ENCODE data around the gene TBX6. TPM values are rescaled to one million over a fixed set of nuclear protein-coding genes. Genes with fewer than 3 reads are reported as not detected.

The TBX6 gene
- total RNA-seq, 1 donor, result 0.10 TPM

DNA sequence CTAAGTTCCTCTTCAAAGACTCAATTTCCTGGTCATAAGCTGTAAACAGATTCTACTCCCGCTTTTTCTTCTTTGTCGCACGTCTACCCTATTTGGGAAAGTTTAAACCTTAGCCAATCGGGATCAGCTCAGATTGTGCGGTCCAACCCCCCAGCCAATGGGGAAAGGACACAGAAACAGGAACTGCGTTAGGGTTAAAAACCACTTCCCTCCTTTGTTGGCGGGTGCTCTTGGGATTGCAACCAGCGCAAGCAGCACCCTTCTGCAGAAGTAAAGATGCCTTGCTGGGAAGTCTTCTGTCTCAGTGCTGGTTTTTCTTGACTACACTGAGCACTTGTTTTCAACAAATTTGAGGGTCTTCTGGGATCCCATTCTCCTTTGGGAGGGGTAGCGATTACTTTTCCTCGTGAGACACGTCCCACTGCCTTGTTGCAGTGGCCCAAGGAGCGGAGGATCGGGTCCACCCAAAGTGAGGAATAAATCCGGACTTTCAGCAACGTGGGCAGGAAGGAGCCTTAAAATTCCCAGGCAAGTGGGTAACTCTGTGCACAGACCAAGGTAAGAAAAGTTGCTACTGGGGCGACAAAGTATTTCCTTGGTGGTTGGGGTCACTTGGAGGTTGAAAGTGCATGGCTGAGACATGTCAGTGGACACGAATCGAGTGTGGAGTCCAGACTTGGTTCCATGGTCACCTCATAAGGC lies 5.3 kb upstream of the TBX6 start:
- Histone ChIP-seq H3K4me1 (ENCODE audit: insufficient read depth, low read length) (peaks cover 39% of the 10 kb centered on the region), H3K27me3 (ENCODE audit: insufficient read depth, low read length) (no peaks in the 10 kb centered on the region), H3K9me3 (ENCODE audit: low read depth, low read length) (peaks cover 28% of the 10 kb centered on the region), H3K4me3 (ENCODE audit: low read length) (no peak overlapping the region)

DNA sequence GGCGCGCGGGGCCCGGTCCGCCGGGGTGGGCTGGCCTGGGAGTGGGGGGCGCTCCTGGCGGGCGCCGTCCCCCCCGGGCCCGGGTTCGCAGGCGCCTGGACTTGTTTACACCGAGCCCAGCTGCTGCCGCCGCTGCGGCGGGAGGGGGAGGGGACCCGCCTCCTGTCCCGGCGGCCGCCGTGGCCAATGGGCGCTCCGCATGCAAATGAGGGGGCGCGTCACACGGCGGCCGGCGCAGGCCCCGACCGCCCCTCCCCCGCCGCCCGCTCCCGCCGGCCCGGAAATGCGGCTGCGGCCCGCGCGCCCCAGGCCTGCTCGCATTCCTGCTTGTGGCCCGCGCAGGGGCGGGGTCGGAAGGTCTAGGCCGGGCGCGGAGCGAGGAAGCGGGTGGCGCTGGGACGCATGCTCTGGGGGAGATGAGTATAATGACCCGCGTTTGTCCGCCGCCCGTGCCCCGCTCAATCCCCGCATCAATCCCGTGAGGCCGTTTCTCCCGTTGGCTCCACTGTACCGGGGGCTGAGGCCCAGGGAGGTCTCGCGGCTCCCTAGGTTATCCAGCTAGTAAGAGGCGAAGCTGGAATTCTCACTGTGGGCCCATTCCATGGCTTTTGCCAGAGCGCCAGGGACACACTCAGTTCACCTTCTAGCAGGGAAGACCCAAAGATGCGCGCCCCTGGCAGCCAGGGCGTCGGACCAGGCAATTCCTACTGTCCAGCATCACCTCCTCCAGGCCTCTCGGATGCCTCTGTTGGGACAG lies 4.6 kb upstream of the TBX6 start, which contains the start of gene YPEL3:
Gene YPEL3, minus strand, starts transcription at position 109 of the 757 bp plus-strand sequence. CDS start 731 bp downstream, outside the sequence.
- Histone ChIP-seq H3K9me3 (ENCODE audit: low read depth, low read length) (peaks cover 28% of the 10 kb centered on the region), H3K4me3 (ENCODE audit: low read length) (peak within 1 kb of the TSS; percentile 74), H3K4me1 (ENCODE audit: insufficient read depth, low read length) (peaks cover 44% of the 10 kb centered on the region), H3K27me3 (ENCODE audit: insufficient read depth, low read length) (no peaks in the 10 kb centered on the region)

DNA sequence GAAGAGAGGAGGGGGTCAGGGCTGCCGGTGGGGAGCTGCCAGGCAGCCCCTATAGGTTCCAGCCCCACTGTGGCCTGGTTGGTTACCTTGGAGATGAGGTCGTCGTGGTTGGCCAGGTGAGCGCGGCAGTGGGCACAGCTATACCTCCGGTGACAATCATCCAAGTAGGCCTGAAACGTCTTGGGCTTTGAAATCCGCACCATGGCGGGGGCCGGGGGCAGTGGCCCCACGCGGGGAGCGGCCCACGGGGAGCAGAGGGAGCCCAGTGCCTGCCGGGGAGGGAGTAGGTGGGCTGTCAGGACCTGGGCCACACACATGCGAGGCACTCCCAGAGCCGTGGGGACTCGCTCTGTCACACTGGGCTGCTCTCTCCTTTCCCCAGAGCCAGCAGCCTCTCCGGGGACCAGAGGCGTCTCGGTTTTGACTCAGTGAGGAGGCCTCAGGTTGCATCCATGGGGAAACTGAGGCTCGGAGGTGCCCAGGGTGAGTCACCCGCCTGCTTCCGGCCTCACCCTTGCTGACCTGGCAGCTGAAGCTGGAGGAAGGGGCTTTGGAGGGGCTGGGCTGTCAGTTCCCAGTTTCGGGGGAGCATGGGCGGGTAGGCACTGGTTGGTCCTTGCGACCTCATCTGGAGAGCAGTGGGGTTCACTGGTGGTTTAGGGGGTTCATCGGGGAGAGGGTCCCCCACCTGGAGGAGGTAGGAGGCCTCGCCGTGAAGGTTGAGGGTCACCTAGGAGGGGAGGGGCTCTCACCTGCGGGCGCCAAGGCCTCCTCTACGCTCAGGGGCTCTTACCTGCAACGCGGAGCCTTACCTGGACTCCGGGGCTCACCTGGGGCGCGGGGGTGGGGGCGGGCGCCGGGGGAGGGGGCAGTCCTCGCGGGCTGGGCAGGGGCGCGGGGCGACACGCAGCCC lies 3.7 kb upstream of the TBX6 start:
- Histone ChIP-seq H3K4me1 (ENCODE audit: insufficient read depth, low read length) (peaks cover 53% of the 10 kb centered on the region), H3K27me3 (ENCODE audit: insufficient read depth, low read length) (no peaks in the 10 kb centered on the region), H3K9me3 (ENCODE audit: low read depth, low read length) (peaks cover 26% of the 10 kb centered on the region), H3K4me3 (ENCODE audit: low read length) (peak overlapping the region; percentile 74)

DNA sequence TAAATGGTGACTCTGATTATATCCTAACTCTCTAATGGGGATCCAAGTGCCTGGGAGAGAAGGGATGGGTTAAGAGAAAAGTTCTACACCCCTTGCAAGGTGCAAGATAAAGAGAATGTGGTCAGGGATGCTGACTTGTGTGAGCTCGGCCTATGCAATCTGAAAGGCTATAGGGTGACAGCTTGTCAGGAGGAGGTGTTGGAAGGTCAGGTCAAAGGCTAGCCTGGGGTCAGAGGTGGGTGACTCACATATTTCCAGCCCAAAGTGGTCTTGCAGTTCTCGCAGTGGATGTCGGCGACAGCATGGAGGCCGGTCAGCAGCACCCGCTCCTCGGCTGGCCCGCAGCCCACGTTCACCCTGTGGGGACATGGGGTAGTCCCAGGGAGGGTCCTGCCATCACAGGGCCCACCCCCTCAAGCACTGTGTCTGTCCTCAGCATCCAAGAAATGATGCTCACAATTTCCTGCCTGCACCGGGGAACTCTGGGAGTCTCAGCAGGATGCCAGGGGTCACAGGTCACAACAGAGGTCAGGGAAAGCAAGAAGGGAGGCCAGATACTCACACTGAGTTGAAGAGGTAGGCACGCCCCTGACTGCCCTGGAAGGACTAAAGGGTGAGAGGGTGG lies 2.9 kb upstream of the TBX6 start:
- H3K27me3 ChIP-seq (ENCODE audit: insufficient read depth, low read length), result no peaks in the 10 kb centered on the region
- peaks cover 22% of the 10 kb centered on the region for H3K9me3 ChIP-seq (ENCODE audit: low read depth, low read length)
- H3K4me3 ChIP-seq (ENCODE audit: low read length), result peak overlapping the region; percentile 74
- peaks cover 61% of the 10 kb centered on the region for H3K4me1 ChIP-seq (ENCODE audit: insufficient read depth, low read length)

DNA sequence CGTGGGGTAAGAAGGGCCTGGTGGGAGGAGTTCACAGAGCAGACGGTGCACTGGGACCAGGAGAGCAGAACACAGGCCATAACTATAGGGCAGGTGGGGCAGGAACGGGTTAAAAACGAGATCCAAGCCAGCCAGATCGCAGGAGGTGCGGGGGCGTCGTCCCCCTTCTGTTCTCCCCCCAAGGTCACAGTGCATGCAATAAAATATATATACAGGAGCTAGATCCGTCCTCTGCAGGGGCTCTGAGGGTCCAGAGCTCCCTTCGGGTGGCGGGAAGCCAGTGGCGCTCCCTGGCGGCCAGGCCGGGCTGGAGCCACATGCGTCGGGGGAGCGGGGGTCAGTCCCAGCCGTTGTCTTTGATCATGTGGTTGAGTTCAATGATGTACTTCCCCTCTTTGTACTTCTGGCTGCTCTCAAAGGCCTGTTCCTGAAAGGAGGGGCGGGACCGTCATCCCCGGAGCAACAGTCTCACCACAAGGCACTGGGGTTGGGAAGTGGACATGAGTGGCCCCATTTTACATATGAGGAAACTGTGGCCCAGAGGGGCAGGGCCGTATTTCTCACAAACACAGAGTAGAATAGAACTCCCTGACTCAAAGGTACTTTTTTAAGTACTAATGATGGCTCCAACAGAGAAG lies 768 bp upstream of the TBX6 start:
- Histone ChIP-seq H3K27me3 (ENCODE audit: insufficient read depth, low read length) (no peaks in the 10 kb centered on the region), H3K4me3 (ENCODE audit: low read length) (peak overlapping the region; percentile 37), H3K9me3 (ENCODE audit: low read depth, low read length) (peaks cover 9% of the 10 kb centered on the region), H3K4me1 (ENCODE audit: insufficient read depth, low read length) (peaks cover 79% of the 10 kb centered on the region)

DNA sequence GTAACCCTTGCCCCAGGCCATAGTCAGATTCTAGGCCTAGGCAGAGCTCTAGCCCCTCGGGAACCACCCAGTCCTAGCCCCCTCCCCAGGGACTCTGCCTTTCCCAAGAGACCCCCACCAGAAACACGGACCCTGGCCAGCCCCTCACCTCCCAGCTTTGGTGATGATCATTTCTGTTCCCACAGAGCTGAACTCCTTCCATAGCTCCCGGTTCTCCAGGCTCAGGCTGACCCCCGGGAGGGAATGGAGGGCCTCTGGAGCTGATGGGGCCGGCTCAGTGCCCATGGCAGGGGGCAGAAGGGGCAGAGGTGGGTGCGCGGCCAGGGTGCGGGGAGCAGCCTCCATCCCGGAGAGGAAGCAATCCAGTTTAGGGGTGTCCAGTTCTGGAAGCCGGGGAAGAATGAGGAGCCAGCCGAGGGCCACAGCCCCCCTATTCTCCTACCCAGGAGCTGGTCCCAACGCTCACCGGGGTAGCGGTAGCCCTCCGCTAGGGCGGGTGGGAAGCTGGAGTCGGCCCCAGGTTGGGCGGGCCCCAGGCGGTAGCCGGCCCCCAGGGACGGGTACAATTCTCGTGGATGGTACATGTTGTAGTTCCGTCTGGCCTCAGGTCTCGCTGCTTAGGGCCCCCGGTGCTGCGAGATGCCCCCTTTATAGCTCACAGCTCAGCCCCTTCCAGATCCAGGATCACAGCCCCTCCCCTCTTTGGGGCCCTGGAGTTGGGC lies 953 bp downstream of the TBX6 start:
- peaks cover 89% of the 10 kb centered on the region for H3K4me1 ChIP-seq (ENCODE audit: insufficient read depth, low read length)
- no peaks in the 10 kb centered on the region for H3K27me3 ChIP-seq (ENCODE audit: insufficient read depth, low read length)
- H3K4me3 ChIP-seq (ENCODE audit: low read length), result no peak overlapping the region
- no peaks in the 10 kb centered on the region for H3K9me3 ChIP-seq (ENCODE audit: low read depth, low read length)

DNA sequence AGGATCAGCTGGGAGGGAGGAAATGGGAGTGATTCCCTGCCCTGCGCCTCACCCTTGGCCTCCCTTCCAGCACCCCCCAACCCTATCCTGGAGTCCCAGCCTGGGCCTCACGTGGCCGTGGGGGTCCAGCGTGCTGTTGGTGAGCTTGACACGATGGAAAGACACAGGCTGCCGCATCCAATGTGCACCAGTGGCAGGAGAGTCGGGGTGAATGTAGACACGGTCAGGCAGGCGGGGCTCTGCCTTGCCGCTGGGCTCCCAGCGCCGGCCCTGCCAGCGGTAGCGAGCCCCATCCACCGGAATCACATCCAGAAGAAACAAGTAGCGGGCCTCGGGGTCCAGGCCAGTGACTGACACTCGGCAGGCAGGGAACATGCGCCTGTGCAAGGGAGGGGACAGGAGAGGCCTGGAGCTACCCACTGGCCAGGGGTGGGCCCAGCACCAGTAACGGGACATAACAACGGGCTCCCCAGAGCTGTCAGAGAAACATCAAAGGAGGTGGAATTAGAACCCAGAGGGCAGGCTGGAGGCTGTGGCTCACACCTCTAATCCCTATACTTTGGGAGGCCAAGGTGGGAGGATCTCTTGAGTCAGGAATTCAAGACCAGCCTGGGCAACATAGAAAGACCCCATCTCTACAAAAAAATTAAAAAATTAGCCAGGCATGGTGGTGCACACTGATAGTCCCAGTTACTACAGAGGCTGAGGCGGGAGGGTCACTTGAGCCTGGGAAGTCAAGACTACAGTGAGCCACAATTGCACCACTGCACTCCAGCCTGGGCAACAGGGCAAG lies 2.7 kb downstream of the TBX6 start:
- Histone ChIP-seq H3K4me3 (ENCODE audit: low read length) (no peak overlapping the region), H3K4me1 (ENCODE audit: insufficient read depth, low read length) (peaks cover 73% of the 10 kb centered on the region), H3K27me3 (ENCODE audit: insufficient read depth, low read length) (no peaks in the 10 kb centered on the region), H3K9me3 (ENCODE audit: low read depth, low read length) (no peaks in the 10 kb centered on the region)

DNA sequence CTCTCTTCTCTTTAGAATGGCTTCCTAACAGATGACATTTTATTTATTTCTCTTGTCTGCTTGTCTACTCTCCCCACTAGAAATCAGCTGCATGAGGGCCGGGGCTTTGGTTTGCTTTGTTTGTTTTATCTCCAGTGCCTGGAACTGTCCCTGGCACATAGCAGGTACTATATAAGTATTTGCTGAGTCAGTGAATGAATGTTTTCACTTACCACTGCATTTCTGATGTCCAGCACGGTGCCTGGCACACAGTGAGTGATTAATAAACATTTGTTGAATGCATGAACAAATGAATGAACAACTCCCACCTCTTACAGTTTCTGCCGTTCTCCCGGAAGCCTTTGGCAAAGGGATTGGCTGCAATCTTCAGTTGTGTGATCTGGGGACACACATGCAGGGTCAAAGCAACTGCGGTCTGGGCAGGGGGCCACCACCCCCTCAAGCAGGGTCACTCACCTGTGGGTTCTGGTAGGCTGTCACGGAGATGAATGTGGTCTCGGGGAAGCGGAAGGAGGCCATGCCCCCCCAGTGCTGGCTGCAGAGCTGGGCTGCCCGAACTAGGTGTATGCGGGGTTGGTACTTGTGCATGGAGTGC lies 3.4 kb downstream of the TBX6 start:
- Histone ChIP-seq H3K4me3 (ENCODE audit: low read length) (no peak overlapping the region), H3K4me1 (ENCODE audit: insufficient read depth, low read length) (peaks cover 66% of the 10 kb centered on the region), H3K9me3 (ENCODE audit: low read depth, low read length) (no peaks in the 10 kb centered on the region), H3K27me3 (ENCODE audit: insufficient read depth, low read length) (no peaks in the 10 kb centered on the region)

DNA sequence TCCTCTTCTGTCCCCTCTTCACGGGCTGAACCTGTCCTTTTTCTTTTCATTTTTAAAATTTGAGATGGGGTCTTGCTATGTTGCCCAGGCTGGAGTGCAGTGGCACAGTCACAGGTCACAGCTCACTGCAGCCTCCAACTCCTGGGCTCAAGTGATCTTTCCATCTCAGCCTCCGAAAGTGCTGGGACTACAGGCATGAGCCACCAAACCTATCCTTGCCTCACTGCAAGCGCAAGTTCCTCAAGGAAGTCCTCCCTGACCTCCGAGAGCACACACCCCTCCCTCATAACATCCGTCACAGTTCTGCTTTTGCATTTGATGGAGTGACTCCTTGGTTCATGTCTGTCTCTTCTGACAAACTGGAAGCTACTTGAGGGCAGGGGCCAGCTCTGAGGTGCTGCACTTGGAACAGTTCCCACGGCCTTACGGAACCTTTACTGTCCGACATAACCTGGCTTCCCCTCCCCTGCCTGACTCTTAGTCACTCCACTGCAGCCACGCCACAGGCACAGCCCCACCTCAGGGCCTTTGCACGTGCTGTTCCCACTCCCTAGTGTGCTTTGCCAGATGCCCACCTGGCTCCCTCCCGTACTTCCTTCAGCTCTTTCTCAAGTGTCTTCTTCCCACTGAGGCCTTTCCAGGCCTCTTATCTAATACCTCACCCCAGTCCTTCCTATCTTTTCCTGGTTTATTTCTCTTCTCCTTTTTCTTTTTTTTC lies 4.4 kb downstream of the TBX6 start:
- no peak overlapping the region for H3K4me3 ChIP-seq (ENCODE audit: low read length)
- peaks cover 56% of the 10 kb centered on the region for H3K4me1 ChIP-seq (ENCODE audit: insufficient read depth, low read length)
- H3K9me3 ChIP-seq (ENCODE audit: low read depth, low read length), result no peaks in the 10 kb centered on the region
- no peaks in the 10 kb centered on the region for H3K27me3 ChIP-seq (ENCODE audit: insufficient read depth, low read length)

DNA sequence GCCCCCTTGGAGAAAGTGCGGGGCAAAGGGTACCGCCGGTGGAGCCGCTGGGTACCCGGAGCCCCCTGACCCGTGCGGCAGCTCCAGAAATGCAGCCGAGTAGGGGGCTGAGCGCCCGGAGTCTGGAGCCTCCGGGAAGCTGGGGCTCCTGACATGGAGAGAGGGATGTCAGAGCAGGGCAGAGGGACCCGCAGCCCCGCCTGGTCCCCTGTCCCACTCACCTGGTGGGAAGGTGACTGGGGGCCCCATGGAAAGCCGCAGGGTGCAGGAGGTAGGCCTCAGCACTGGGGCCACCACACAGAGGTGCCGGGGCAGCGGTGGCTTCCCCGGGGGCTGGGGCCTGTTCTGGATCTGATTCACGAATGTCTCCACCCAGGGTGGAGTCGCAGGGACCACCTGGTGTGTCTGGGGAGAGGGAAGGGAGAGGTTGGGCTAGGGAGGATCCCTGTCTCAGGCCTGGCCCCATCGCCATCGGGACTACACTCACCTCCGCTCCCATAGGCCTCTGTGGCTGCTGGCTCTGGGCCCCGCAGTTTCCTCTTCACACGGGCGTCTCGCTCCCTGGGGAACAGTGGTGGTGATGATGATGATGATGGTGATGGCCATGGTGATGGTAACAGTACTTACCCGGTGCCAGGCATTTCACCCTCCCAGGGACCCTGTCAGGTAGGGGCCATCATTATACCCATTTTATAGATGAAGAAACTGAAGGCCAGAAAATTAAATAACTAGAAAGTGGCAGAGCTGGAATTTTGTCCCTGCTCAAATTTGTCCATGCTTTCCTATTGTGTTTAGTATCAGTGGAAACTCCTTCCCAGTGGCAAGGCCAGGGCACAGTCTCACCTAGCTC lies 5.2 kb downstream of the TBX6 start:
- Histone ChIP-seq H3K9me3 (ENCODE audit: low read depth, low read length) (no peaks in the 10 kb centered on the region), H3K4me1 (ENCODE audit: insufficient read depth, low read length) (peaks cover 50% of the 10 kb centered on the region), H3K4me3 (ENCODE audit: low read length) (no peak overlapping the region), H3K27me3 (ENCODE audit: insufficient read depth, low read length) (no peaks in the 10 kb centered on the region)

DNA sequence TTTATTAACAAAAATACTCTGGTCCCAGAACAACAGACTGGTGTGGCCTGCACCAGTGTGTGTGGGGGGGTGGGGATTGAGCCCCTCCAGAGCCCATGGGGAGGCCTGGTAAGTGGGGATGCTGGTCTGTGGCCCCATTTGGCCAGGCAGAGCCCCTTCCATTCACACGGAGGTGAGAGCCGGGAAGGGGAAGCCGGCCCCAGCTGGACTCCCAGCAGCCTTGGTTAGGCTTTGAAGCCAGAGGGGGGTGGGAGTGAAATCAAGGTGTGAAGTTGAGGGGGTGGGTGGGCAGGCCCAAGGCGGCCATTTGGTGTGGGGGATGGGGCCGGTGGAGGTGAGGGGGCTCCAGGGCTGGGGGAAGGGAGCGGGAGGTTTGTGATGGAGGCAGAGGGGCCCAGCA lies 5.9 kb downstream of the TBX6 start:
- Histone ChIP-seq H3K9me3 (ENCODE audit: low read depth, low read length) (no peaks in the 10 kb centered on the region), H3K4me3 (ENCODE audit: low read length) (no peak overlapping the region), H3K27me3 (ENCODE audit: insufficient read depth, low read length) (no peaks in the 10 kb centered on the region), H3K4me1 (ENCODE audit: insufficient read depth, low read length) (peaks cover 43% of the 10 kb centered on the region)

DNA sequence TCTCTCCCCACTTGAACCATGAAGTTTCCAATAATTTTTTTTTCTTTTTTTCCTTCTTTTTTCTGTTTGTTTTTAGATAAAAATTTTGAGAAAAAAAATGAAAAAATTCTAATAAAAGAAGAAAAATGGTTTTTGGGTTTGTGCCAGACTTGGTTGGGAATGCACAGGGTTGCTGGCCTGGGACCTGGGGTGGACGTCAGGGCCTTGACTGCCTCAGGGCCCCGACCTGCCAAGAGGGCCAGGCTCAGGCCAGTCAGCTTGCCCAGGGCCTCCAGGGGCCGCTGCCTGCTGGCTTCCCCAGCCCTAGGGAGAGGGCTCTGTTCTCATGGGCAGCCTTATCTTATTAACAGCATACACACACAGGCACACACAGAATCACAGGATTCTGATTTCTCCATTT lies 6.5 kb downstream of the TBX6 start:
- H3K4me1 ChIP-seq (ENCODE audit: insufficient read depth, low read length), result peaks cover 37% of the 10 kb centered on the region
- H3K27me3 ChIP-seq (ENCODE audit: insufficient read depth, low read length), result no peaks in the 10 kb centered on the region
- H3K4me3 ChIP-seq (ENCODE audit: low read length), result no peak overlapping the region
- no peaks in the 10 kb centered on the region for H3K9me3 ChIP-seq (ENCODE audit: low read depth, low read length)

All from mononuclear cell (primary cell).